ENCODE results near the gene PCDHGC3. TPM values are rescaled to one million over a fixed set of nuclear protein-coding genes. Genes with fewer than 3 reads are reported as not detected.

Gene PCDHGC3
- total and polyA plus RNA-seq, 2 of the 13 experiments (the other 11 are each of a cell fraction or from before 2014, with no cell fraction given) = 0.20 to 0.30 TPM

DNA sequence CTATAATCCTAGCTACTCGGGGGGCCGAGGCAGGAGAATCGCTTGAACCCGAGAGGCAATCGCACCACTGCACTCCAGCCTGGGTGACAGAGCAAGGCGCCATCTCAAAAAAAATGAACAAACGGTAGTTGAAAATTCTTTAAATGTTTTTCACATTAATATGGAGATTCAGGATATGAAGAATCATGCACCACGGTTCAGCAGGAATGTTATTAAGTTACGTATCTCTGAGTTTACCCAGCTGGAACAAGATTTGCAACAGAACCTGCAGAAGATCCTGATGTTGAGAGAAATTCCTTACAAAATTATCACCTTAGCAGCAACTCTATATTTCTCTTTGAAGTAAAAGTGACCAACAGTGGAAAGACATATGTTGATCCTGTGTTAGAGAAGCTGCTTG lies 35.4 kb upstream of the PCDHGC3 start:
- BruUV-seq (replicated peaks) = no TSS peak
- Histone ChIP-seq H3K9me3 (ENCODE audit: low read length) (no peaks in the 10 kb centered on the region), H3K27ac (ENCODE audit: extremely low read length, insufficient read depth, low read length) (no peak overlapping the region), H3K4me2 (ENCODE audit: low read depth, low read length) (no peak overlapping the region), H3K27me3 (ENCODE audit: control insufficient read depth in 1 of 2, insufficient read depth in 2 of 2, low read length in 2 of 2) (no peaks in the 10 kb centered on the region), H3K36me3 (replicated peaks in 1 of 2; ENCODE audit: control insufficient read depth in 1 of 2, insufficient read depth in 2 of 2, low read length in 2 of 2) (no peaks in the 10 kb centered on the region), H4K20me1 (ENCODE audit: insufficient read depth, low read length) (no peaks in the 10 kb centered on the region), H3K9ac (ENCODE audit: insufficient read depth, low read depth, low read length) (no peak overlapping the region), H3K79me2 (ENCODE audit: insufficient read depth, low read length) (no peaks in the 10 kb centered on the region), H3K4me3 (replicated peaks in 1 of 3; ENCODE audit: insufficient read depth in 1 of 3, low read depth in 2 of 3, low read length in 3 of 3) (no peak overlapping the region), H3K4me1 (ENCODE audit: insufficient read depth, low read length) (no peaks in the 10 kb centered on the region), H2AFZ (ENCODE audit: low read length) (no peak overlapping the region)
- 34% methylated on average over 9 of the region's 9 CpGs for WGBS (ENCODE audit: low lambda C conversion rate)
- intact Hi-C loops (cut with micrococcal nuclease; ENCODE audit: unreplicated experiment) (no loop called here), in situ Hi-C loops (cut with HindIII; ENCODE audit: extremely low pct_ligation_motif_present, low pct_unique_long_range_greater_than_20kb) (no loop called here)
- no peak for FAIRE-seq
- DNase-seq (ENCODE audit: low spot score) = no peak
- no peak for ATAC-seq
- ChIA-PET POLR2A (no interaction called here), CTCF (ENCODE audit: low intra/inter-chr PET ratio, low total read pairs) (no interaction called here)
- TF ChIP-seq, protein P1, sequence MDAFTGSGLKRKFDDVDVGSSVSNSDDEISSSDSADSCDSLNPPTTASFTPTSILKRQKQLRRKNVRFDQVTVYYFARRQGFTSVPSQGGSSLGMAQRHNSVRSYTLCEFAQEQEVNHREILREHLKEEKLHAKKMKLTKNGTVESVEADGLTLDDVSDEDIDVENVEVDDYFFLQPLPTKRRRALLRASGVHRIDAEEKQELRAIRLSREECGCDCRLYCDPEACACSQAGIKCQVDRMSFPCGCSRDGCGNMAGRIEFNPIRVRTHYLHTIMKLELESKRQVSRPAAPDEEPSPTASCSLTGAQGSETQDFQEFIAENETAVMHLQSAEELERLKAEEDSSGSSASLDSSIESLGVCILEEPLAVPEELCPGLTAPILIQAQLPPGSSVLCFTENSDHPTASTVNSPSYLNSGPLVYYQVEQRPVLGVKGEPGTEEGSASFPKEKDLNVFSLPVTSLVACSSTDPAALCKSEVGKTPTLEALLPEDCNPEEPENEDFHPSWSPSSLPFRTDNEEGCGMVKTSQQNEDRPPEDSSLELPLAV (CRISPR knock-in tag; conservative IDR thresholded peaks at IDR 0.05; ENCODE audit: low read depth) = no peak
- TF ChIP-seq BCL6 (CRISPR knock-in tag; IDR thresholded peaks at IDR 0.05) = no peak
- no peak for TF ChIP-seq ZFYVE20 (CRISPR knock-in tag; IDR thresholded peaks at IDR 0.05; ENCODE audit: borderline replicate concordance, low read depth)
- TF ChIP-seq PRPF4 (IDR thresholded peaks at IDR 0.05; ENCODE audit: low read depth, low read length, poor library complexity, severe bottlenecking) = no peak
- no peak for TF ChIP-seq FOXO4 (CRISPR knock-in tag; conservative IDR thresholded peaks at IDR 0.05)
- no peak for TF ChIP-seq ZNF878 (CRISPR knock-in tag; IDR thresholded peaks at IDR 0.05)
- no peak for TF ChIP-seq SPEN (CRISPR knock-in tag; IDR thresholded peaks at IDR 0.05; ENCODE audit: low read depth)
- TF ChIP-seq, protein P2, sequence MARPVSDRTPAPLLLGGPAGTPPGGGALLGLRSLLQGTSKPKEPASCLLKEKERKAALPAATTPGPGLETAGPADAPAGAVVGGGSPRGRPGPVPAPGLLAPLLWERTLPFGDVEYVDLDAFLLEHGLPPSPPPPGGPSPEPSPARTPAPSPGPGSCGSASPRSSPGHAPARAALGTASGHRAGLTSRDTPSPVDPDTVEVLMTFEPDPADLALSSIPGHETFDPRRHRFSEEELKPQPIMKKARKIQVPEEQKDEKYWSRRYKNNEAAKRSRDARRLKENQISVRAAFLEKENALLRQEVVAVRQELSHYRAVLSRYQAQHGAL (CRISPR knock-in tag; IDR thresholded peaks at IDR 0.05; ENCODE audit: not compliant biosample characterization) = no peak
- TF ChIP-seq ZSCAN9 (CRISPR knock-in tag; IDR thresholded peaks at IDR 0.05; ENCODE audit: borderline replicate concordance) = no peak
- no peak for TF ChIP-seq SMAD3 (CRISPR knock-in tag; IDR thresholded peaks at IDR 0.05)
- no peak for TF ChIP-seq ZKSCAN8 (CRISPR knock-in tag; IDR thresholded peaks at IDR 0.05; ENCODE audit: borderline replicate concordance)
- no peak for TF ChIP-seq ZNF34 (CRISPR knock-in tag; IDR thresholded peaks at IDR 0.05; ENCODE audit: borderline replicate concordance)
- no peak for TF ChIP-seq PHF21A (CRISPR knock-in tag; IDR thresholded peaks at IDR 0.05)
- TF ChIP-seq ZNF609 (CRISPR knock-in tag; IDR thresholded peaks at IDR 0.05; ENCODE audit: borderline replicate concordance) = no peak
- TF ChIP-seq ZNF670 (CRISPR knock-in tag; IDR thresholded peaks at IDR 0.05; ENCODE audit: borderline replicate concordance) = no peak
- TF ChIP-seq ZNF598 (CRISPR knock-in tag; IDR thresholded peaks at IDR 0.05; ENCODE audit: borderline replicate concordance) = no peak
- TF ChIP-seq GZF1 (CRISPR knock-in tag; IDR thresholded peaks at IDR 0.05) = no peak
- TF ChIP-seq ARNT (IDR thresholded peaks at IDR 0.05) = no peak
